ENCODE data around the gene SYNGR1.

- TF ChIP-seq POLR2A (IDR thresholded peaks at IDR 0.05; ENCODE audit: low read length) (no peak), GATA1 (IDR thresholded peaks at IDR 0.05; ENCODE audit: low read depth, low read length) (no peak)
Measured at GRCh38 chr22:39341179-39341578, 8.6 kb upstream of the SYNGR1 start.
